Bronchial epithelial cell (primary cell): ENCODE measurements around the gene GORASP1. TPM values are rescaled to one million over a fixed set of nuclear protein-coding genes. Genes with fewer than 3 reads are reported as not detected.

Source experiments
- DNase-seq: peaks from one replicate; pipeline ENCODE4 v3.0.0-alpha.2; 2010; ENCODE audit warnings: low read depth
- FAIRE-seq: peaks from 2 replicates; lab custom pipeline; 2011; peaks lifted over from hg19 to GRCh38; lab: Jason Lieb, UNC
- H3K27me3 ChIP-seq: 2 replicates; pipeline ENCODE4 v1.5.1; 2011; ENCODE audit warnings: low read length; ENCODE audit not compliant: control insufficient read depth, insufficient read depth
- H3K36me3 ChIP-seq: 2 replicates; pipeline ENCODE4 v1.5.1; 2011; ENCODE audit warnings: low read length; ENCODE audit not compliant: control insufficient read depth, insufficient read depth
- H3K4me3 ChIP-seq: 2 replicates; pipeline ENCODE4 v1.5.1; 2011; ENCODE audit warnings: mild to moderate bottlenecking, low read depth, low read length, control low read depth
- CTCF ChIP-seq: IDR thresholded peaks from 2 replicates; pipeline ENCODE4 v1.5.1; 2011; ENCODE audit warnings: mild to moderate bottlenecking, moderate library complexity, low read length, control low read depth, inconsistent platforms; ENCODE audit not compliant: insufficient read depth, severe bottlenecking
- total RNA-seq: library from RNA; depleted of rRNA; stranded (reverse); fragments of >200 nt; gene quantifications from 2 replicates; pipeline ENCODE4 v1.2.1, GENCODE V29; 2014

Gene GORASP1
- total RNA-seq, 1 donor from 2014 or later = 17.9 TPM

- no peak for FAIRE-seq
- no peak for DNase-seq
- no peaks in the 10 kb centered on the region for H3K27me3 ChIP-seq
- H3K36me3 ChIP-seq = peaks cover 16% of the 10 kb centered on the region
- H3K4me3 ChIP-seq = no peak overlapping the region
- TF ChIP-seq CTCF = no peak
These were observed 6.9 kb downstream of the GORASP1 start for GRCh38 chr3:39100500-39100886.

DNA sequence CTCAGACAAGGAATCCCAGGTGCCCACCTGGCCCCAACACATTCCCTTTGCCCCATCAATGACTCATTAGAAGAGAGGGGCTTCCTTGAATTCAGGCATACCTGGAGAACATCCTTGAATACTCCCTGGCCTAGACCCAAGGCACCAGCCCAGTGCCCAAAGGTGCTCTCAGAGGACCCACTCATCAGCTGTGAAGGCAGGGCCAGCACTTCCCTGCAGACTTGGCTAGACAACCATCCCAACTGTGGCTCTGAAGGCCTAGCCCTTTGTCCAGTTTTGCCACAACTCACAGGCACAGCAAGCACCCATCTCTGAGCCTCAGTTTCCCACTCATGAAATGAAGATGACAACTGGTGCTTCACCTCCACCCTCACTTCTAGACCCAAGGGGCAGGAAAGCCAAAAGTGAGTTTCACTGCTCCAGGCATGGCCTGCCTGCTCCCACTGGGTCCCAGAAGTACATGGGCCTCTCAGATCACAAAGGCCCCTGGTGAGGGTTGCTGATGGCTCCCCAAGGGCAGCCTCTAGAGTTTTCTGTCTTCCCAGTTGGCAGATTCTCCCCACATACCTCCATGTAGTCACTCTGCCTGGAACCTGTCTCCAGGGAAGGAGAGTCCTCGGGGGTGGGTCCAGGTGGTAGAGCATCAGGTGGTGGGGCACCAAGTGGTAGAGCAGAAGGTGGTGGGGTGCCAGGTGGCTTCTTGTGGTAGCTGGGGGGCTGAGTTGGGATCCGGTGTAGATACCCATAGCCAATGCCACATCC, 7.5 kb downstream of the GORASP1 start:
- DNase-seq (no peak), FAIRE-seq (no peak)
- no peak overlapping the region for H3K4me3 ChIP-seq
- no peak for TF ChIP-seq CTCF
- no peaks in the 10 kb centered on the region for H3K27me3 ChIP-seq
- H3K36me3 ChIP-seq = peaks cover 17% of the 10 kb centered on the region

GRCh38 chr3:39099242-39099641, 8.2 kb downstream of the GORASP1 start:
- no peak for TF ChIP-seq CTCF
- no peak for DNase-seq
- no peak for FAIRE-seq
- Histone ChIP-seq H3K4me3 (no peak overlapping the region), H3K36me3 (peaks cover 18% of the 10 kb centered on the region), H3K27me3 (no peaks in the 10 kb centered on the region)

DNA sequence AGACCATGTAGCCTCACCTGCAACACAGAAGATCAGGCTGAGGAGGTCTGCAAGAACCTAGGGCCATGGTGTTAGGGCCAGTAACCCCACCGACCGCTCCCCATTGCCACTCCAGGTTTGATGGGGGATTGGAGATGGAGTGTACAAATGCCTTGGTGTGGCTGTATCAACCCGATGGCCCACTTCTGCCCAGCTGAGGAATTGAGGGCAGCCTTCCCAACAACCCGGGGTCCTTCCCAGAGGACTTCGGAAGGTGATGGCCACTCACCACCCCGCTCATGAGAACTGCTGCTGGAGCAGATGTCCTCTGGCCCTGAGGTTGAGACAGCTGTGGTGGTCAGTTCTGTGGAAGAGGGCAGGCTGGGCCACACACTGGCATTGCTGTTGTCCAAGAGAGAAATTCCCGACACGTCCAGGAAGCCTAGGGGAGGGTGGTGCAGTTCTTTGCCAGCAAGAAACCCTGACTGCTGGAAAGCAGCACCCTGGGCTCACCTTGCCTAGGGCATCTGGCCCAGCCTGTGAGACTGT, 8.9 kb downstream of the GORASP1 start:
- no peak for TF ChIP-seq CTCF
- no peak for FAIRE-seq
- no peaks in the 10 kb centered on the region for H3K27me3 ChIP-seq
- peaks cover 21% of the 10 kb centered on the region for H3K36me3 ChIP-seq
- no peak for DNase-seq
- H3K4me3 ChIP-seq = no peak overlapping the region

- FAIRE-seq (no peak), DNase-seq (no peak)
- no peak overlapping the region for H3K4me3 ChIP-seq
- peaks cover 21% of the 10 kb centered on the region for H3K36me3 ChIP-seq
- no peak for TF ChIP-seq CTCF
- H3K27me3 ChIP-seq = no peaks in the 10 kb centered on the region
These were observed 9.5 kb downstream of the GORASP1 start for GRCh38 chr3:39097716-39098472.
